Lung (tissue), 12 donors: ENCODE results near the gene SMIM7. TPM values are rescaled to one million over a fixed set of nuclear protein-coding genes. Genes with fewer than 3 reads are reported as not detected.

ENCODE experiments used
- ATAC-seq: fragments of 200-7000 bp; cut with Tn5 transposase; one replicate; pipeline ENCODE4 v1.9.1; 2020; ENCODE audit warnings: moderate number of reproducible peaks; ENCODE audit not compliant: insufficient read depth, low FRiP score
- DNase-seq, 3 donors: peaks; one replicate each; pipeline ENCODE4 v3.0.0-alpha.2; 2013 to 2017
- H3K27ac ChIP-seq, 2 donors: one replicate each; pipeline ENCODE4 v1.5.1; 2013; ENCODE audit warnings: mild to moderate bottlenecking in 2 of 2, moderate library complexity in 2 of 2, control low read depth in 1 of 2, inconsistent platforms in 1 of 2, low read depth in 1 of 2, low read length in 1 of 2
- H3K27me3 ChIP-seq, 3 donors: one replicate each; pipeline ENCODE4 v1.5.1; 2013; ENCODE audit warnings: low read length in 2 of 3; ENCODE audit not compliant: control insufficient read depth in 3 of 3, insufficient read depth in 3 of 3
- H3K36me3 ChIP-seq, 4 donors: one replicate each; pipeline ENCODE4 v1.5.1; 2013; ENCODE audit warnings: low read length in 4 of 4, mild to moderate bottlenecking in 1 of 4, moderate library complexity in 1 of 4; ENCODE audit not compliant: control insufficient read depth in 4 of 4, insufficient read depth in 4 of 4
- H3K4me1 ChIP-seq, 5 donors: one replicate each; pipeline ENCODE4 v1.5.1; 2013; ENCODE audit warnings: low read length in 5 of 5, mild to moderate bottlenecking in 2 of 5, moderate library complexity in 1 of 5; ENCODE audit not compliant: control insufficient read depth in 5 of 5, insufficient read depth in 5 of 5
- H3K4me3 ChIP-seq: one replicate; pipeline ENCODE4 v1.5.1; 2013; ENCODE audit warnings: mild to moderate bottlenecking, control low read depth, moderate library complexity
- H3K9ac ChIP-seq, 2 donors: one replicate each; pipeline ENCODE4 v1.5.1; 2013; ENCODE audit warnings: low read length in 2 of 2, control low read depth in 1 of 2; ENCODE audit not compliant: insufficient read depth in 1 of 2
- H3K9me3 ChIP-seq, 4 donors: one replicate each; pipeline ENCODE4 v1.5.1; 2013; ENCODE audit warnings: low read length in 3 of 4, mild to moderate bottlenecking in 1 of 4, moderate library complexity in 1 of 4; ENCODE audit not compliant: control insufficient read depth in 4 of 4, insufficient read depth in 3 of 4
- CTCF ChIP-seq: IDR thresholded peaks from 2 replicates; pipeline ENCODE4 v1.5.1; 2012; ENCODE audit warnings: mild to moderate bottlenecking; ENCODE audit errors: control extremely low read depth, extremely low read depth
- WGBS, 2 donors: extraction: QIAGEN DNeasy Blood & Tissue Kit; methylation state at CpG; one replicate each; pipeline ENCODE4 v1.1.7; 2013; 5-methylcytosine and 5-hydroxymethylcytosine counted together
- polyA plus RNA-seq, 2 donors: library from polyadenylated mRNA; stranded (reverse); fragments of 200-250 nt; gene quantifications; one replicate each; pipeline ENCODE4 v1.2.1, GENCODE V29; 2013
- total RNA-seq, 2 donors: library from RNA; depleted of rRNA in 1 of 2; stranded (reverse); fragments of >200 nt in 1 of 2; gene quantifications; one replicate each; pipeline ENCODE4 v1.2.1, GENCODE V29; 2014 to 2021
- donor health status: control.
- donor health status: control.
- donor health status: Bipolar disorder and iron deficiency.
- donor health status: healthy.
- donor health status: DM: yes; HTN: yes; CAD: no.

SMIM7 gene
- total and polyA plus RNA-seq, 4 donors: 68.0 to 86.3 (median 78.8) TPM

DNA sequence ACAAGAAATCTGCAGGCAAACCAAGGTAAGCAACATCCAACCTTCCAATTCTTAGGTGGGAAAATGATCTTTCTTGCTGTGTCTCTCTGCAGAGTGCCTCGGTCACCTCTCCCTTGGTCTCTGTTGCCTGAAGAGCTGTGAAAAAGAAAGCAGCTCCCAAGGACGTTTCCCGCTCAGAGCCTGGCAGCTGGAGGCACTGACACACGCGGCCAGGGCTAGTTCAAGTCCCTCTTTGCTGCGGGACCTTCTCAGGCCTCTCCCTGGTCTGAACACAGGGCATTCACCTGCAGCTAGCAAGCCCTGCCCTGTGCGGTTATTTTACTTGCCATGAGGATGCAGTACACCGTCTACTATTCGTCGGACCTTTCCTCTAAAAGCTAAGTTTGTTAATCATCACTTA, 35.7 kb downstream of the SMIM7 start:
- H3K36me3 ChIP-seq: peaks cover 0 to 5% (median 4%) of the 10 kb centered on the region in 4 donors
- H3K27me3 ChIP-seq: no peaks in the 10 kb centered on the region
- ATAC-seq (no peak), DNase-seq (no peak)
- H3K9me3 ChIP-seq: no peaks in the 10 kb centered on the region
- H3K9ac ChIP-seq: peak overlapping the region in 1 of 2 donors; percentile 69
- peak overlapping the region in 1 of 2 donors; percentile 58 for H3K27ac ChIP-seq
- 68 to 85% methylated on average over 10 of the region's 10 CpGs for WGBS, 2 donors
- peaks cover 6 to 20% (median 18%) of the 10 kb centered on the region in 5 donors for H3K4me1 ChIP-seq
- no peak for TF ChIP-seq CTCF
- H3K4me3 ChIP-seq: no peak overlapping the region

DNA sequence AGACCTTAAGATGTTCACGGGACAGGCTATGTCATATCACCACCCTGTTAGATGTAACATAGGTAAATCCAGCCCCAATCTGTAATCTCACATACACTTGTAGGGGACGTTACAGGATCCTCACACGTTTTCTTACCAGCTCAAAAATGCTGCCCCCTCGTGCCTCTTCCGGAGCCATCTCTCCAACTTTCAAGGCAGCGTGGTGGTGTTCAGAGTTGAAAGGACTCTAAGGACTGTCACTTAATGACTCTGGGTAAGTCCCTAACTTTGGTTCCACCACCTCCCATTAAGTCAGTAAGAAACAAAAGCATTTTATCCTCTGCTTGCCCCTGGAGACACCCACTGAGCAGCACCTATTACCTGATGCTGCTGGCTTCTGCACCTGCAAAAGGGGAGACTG, 36.4 kb downstream of the SMIM7 start:
- Histone ChIP-seq H3K27ac (no peak overlapping the region), H3K9me3 (no peaks in the 10 kb centered on the region), H3K4me3 (no peak overlapping the region), H3K9ac (no peak overlapping the region), H3K4me1 (peaks cover 6 to 22% (median 13%) of the 10 kb centered on the region in 5 donors), H3K27me3 (no peaks in the 10 kb centered on the region), H3K36me3 (peaks cover 0 to 5% (median 4%) of the 10 kb centered on the region in 4 donors)
- 76 to 90% methylated on average over 6 of the region's 6 CpGs for WGBS, 2 donors
- no peak for DNase-seq
- TF ChIP-seq CTCF: no peak
- ATAC-seq: no peak

DNA sequence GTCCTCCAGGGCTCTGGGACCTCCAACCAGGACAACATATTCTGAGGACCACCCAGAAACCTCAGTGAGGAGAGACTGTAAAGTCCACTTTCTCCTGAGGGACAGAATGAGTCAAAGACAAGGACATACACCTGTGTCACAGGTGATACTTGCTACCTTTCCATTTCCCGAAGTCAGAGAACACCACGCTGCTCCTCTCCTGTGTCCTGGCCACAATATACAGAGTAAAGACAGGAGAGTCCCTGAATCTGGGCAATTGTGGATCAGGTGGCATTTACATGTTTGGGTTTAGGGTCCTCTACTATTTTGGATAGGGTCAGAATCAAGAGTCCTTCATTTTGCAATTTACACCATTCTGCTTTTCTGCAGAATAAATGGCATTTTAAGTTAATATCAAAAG, 36.9 kb downstream of the SMIM7 start:
- DNase-seq (no peak), ATAC-seq (no peak)
- H3K4me3 ChIP-seq: no peak overlapping the region
- H3K9ac ChIP-seq: no peak overlapping the region
- no peaks in the 10 kb centered on the region for H3K27me3 ChIP-seq
- peaks cover 0 to 5% (median 4%) of the 10 kb centered on the region in 4 donors for H3K36me3 ChIP-seq
- no peak for TF ChIP-seq CTCF
- H3K4me1 ChIP-seq: peaks cover 6 to 25% (median 13%) of the 10 kb centered on the region in 5 donors
- peak overlapping the region in 1 of 2 donors; percentile 17 for H3K27ac ChIP-seq
- WGBS, 2 donors: 90 to 94% methylated on average over 2 of the region's 2 CpGs
- H3K9me3 ChIP-seq: no peaks in the 10 kb centered on the region
